ENCODE data around the gene MRGPRE. TPM values are rescaled to one million over a fixed set of nuclear protein-coding genes. Genes with fewer than 3 reads are reported as not detected.

Gene MRGPRE
- total RNA-seq, 2 donors from 2014 or later = not detected

- H3K9me3 Mint-ChIP-seq = no peaks in the 10 kb centered on the region
- ATAC-seq (no peak), DNase-seq (ENCODE audit: low spot score in 2 of 2) (no peak)
- H3K27ac Mint-ChIP-seq = no peak overlapping the region
- no peaks in the 10 kb centered on the region for H3K36me3 Mint-ChIP-seq
Measured at GRCh38 chr11:3220101-3220500, 12.1 kb downstream of the MRGPRE start.

GRCh38 chr11:3219281-3219892, 12.8 kb downstream of the MRGPRE start:
- DNase-seq (ENCODE audit: low spot score in 2 of 2) (peak in 1 of 2 donors; percentile 50), ATAC-seq (no peak)
- Mint-ChIP-seq H3K9me3 (no peaks in the 10 kb centered on the region), H3K36me3 (no peaks in the 10 kb centered on the region), H3K27ac (no peak overlapping the region)

- ATAC-seq (no peak), DNase-seq (ENCODE audit: low spot score in 2 of 2) (peak in 1 of 2 donors; percentile 45)
- no peaks in the 10 kb centered on the region for H3K9me3 Mint-ChIP-seq
- no peaks in the 10 kb centered on the region for H3K36me3 Mint-ChIP-seq
- H3K27ac Mint-ChIP-seq = no peak within 1 kb of the TSS
Measured at GRCh38 chr11:3218483-3219280, 13.5 kb downstream of the MRGPRE start, which contains the start of gene MRGPRG. TSS of gene MRGPRG (minus strand) at chr11:3218813. CDS start at chr11:3218813, 0 bp downstream.

- H3K27ac Mint-ChIP-seq = no peak overlapping the region
- ATAC-seq = no peak
- H3K36me3 Mint-ChIP-seq = no peaks in the 10 kb centered on the region
- H3K9me3 Mint-ChIP-seq = no peaks in the 10 kb centered on the region
- DNase-seq (ENCODE audit: low spot score in 2 of 2) = peak in 1 of 2 donors; percentile 44
Measured at GRCh38 chr11:3217818-3218482, 14.3 kb downstream of the MRGPRE start.

- ATAC-seq (no peak), DNase-seq (ENCODE audit: low spot score in 2 of 2) (no peak)
- H3K9me3 Mint-ChIP-seq = peaks cover 0 to 7% of the 10 kb centered on the region in 2 donors
- H3K27ac Mint-ChIP-seq = no peak overlapping the region
- no peaks in the 10 kb centered on the region for H3K36me3 Mint-ChIP-seq
Measured at GRCh38 chr11:3216027-3216525, 16.1 kb downstream of the MRGPRE start.

- Mint-ChIP-seq H3K9me3 (peaks cover 0 to 7% of the 10 kb centered on the region in 2 donors), H3K27ac (no peak overlapping the region), H3K36me3 (no peaks in the 10 kb centered on the region)
- peak in 1 of 2 donors; percentile 51 for DNase-seq (ENCODE audit: low spot score in 2 of 2)
- ATAC-seq = no peak
Measured at GRCh38 chr11:3215346-3216026, 16.7 kb downstream of the MRGPRE start.

GRCh38 chr11:3214420-3214699, 17.9 kb downstream of the MRGPRE start:
- peaks cover 0 to 7% of the 10 kb centered on the region in 2 donors for H3K9me3 Mint-ChIP-seq
- no peak overlapping the region for H3K27ac Mint-ChIP-seq
- no peak for ATAC-seq

GRCh38 chr11:3213659-3214419, 18.4 kb downstream of the MRGPRE start:
- peaks cover 0 to 7% of the 10 kb centered on the region in 2 donors for H3K9me3 Mint-ChIP-seq
- ATAC-seq = no peak
- H3K27ac Mint-ChIP-seq = no peak overlapping the region
- DNase-seq (ENCODE audit: low spot score in 2 of 2) = peak in 1 of 2 donors; percentile 25
- H3K36me3 Mint-ChIP-seq = no peaks in the 10 kb centered on the region

More at GRCh38 chr11:3214420-3214699, 17.9 kb downstream of the MRGPRE start:
- H3K36me3 Mint-ChIP-seq = no peaks in the 10 kb centered on the region
- DNase-seq (ENCODE audit: low spot score in 2 of 2) = no peak

- peaks cover 0 to 7% of the 10 kb centered on the region in 2 donors for H3K9me3 Mint-ChIP-seq
- no peak for ATAC-seq
- H3K36me3 Mint-ChIP-seq = no peaks in the 10 kb centered on the region
- DNase-seq (ENCODE audit: low spot score in 2 of 2) = no peak
- no peak overlapping the region for H3K27ac Mint-ChIP-seq
Measured at GRCh38 chr11:3208272-3208671, 23.9 kb downstream of the MRGPRE start.

GRCh38 chr11:3207526-3208189, 24.6 kb downstream of the MRGPRE start:
- Mint-ChIP-seq H3K27ac (no peak overlapping the region), H3K36me3 (no peaks in the 10 kb centered on the region), H3K9me3 (peaks cover 0 to 7% of the 10 kb centered on the region in 2 donors)
- DNase-seq (ENCODE audit: low spot score in 2 of 2) (no peak), ATAC-seq (no peak)

GRCh38 chr11:3206922-3207204, 25.4 kb downstream of the MRGPRE start:
- Mint-ChIP-seq H3K27ac (no peak overlapping the region), H3K9me3 (peaks cover 0 to 4% of the 10 kb centered on the region in 2 donors), H3K36me3 (no peaks in the 10 kb centered on the region)
- no peak for DNase-seq (ENCODE audit: low spot score in 2 of 2)
- ATAC-seq = no peak

GRCh38 chr11:3206156-3206921, 25.9 kb downstream of the MRGPRE start:
- peak in 1 of 2 donors; percentile 16 for ATAC-seq
- H3K36me3 Mint-ChIP-seq = no peaks in the 10 kb centered on the region
- no peak overlapping the region for H3K27ac Mint-ChIP-seq

GRCh38 chr11:3205261-3206155, 26.7 kb downstream of the MRGPRE start:
- Mint-ChIP-seq H3K27ac (no peak overlapping the region), H3K9me3 (no peaks in the 10 kb centered on the region), H3K36me3 (no peaks in the 10 kb centered on the region)
- DNase-seq (ENCODE audit: low spot score in 2 of 2) (no peak), ATAC-seq (no peak)

More at GRCh38 chr11:3206156-3206921, 25.9 kb downstream of the MRGPRE start:
- no peak for DNase-seq (ENCODE audit: low spot score in 2 of 2)
- no peaks in the 10 kb centered on the region for H3K9me3 Mint-ChIP-seq

Data from activated naive CD4-positive, alpha-beta T cell treated with anti-CD3 and anti-CD28 coated beads, Interleukin-2, amount 50 U/mL, for 72 hours (primary cell).